ENCODE measurements around the gene CNGB1.
"Not testable (repeated sequence)": the region's sequence is repeated elsewhere in the genome, so short reads cannot be mapped to it uniquely, and the experiment has no call there.

Gene CNGB1

DNA sequence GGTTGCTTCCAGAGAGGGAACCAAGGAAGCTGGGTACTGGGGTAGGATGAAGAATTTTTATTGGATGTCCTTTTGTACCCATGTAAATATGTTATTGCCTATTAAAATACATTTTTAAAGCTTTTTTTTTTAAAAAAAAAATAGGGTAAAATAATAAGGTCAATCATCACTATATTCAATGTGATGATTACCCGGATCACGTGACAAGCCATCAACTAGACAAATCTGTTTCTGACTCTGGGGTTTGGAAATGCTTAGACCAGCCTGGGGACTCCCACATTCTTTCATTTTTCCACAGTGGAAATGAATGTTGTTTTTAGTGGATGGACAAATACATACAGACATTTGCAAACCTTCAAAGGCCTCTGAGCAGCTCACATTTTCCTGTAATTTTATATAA lies 88.7 kb downstream of the CNGB1 start:
- DNase-seq: no peak

DNA sequence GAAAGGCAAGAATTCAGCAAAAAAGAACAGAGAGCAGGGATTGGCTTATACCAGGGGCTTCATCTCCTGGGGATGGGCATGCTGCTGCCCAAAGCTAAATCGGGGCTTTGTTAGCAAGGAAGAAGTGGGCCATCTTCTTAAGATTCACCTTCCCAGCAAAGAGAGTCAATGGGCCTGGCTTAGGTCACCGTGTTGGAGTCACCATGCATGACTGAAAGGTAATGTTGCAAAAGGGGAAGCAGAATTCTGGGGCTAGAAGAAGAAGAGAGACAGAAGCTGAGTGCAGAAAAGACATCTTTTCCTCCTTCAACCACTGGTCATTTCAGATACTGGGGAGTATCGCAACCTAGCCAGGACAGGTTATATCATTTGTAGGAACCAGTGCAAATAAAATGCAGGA lies 92.3 kb downstream of the CNGB1 start:
- peak; percentile 44 for DNase-seq

DNA sequence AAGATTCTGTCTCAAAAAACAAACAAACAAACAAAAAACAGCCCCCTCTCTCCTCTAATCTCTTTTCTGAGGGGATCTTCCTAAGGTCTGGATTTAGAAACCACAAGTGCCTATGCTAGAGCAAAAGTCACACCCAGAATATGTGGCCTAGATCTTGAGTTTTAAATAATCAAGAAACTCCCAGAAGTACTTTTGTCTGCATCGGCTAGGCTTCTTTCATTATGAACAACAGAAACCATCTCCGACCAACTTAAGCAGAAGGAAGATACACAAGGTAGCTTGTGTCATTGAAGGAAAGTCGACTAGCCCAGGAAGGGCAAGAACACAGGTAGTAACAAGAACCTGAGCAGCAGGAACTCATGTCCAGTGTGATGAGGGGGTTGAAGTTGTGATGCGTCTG lies 94.7 kb downstream of the CNGB1 start:
- no peak for DNase-seq

DNA sequence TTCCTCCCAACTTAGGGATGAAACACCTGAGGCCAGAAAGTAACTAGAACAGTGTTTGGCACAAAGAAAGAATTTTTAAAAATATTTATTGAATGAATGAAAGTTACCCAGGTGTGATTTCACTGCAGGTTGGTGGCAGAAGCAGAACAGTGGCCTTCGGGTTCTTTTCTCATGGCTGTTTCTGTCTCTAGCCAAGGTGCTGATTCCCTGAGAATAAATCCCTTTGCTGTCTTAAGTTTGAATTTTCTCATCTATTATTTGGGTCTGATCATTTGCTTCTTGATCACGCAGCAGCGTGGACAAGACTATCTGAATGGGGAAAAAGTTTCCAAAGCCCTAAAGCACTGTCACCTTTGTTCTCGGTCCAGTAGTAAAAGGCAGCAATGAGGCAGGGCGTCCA lies 95.6 kb downstream of the CNGB1 start:
- DNase-seq: no peak

DNA sequence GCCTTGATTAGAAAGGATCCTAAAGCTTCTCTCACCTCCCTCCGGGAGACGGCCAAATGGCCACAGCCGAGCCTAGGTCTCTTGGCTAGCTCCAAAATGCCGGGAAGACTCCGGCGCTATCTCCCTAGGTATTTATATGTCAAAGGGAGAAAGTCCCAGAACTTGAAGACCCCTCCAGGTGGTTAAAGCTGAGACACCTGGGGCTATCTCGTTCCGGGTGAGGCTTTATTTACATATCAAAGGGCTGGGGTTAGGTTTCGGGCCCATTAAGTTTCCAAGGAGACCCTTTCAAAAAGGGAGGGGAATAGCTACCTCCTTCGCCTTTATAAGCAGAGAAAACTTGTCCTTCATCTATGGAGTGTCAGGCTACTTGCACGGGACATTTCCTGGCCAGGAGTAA lies 97.7 kb downstream of the CNGB1 start:
- DNase-seq: no peak

DNA sequence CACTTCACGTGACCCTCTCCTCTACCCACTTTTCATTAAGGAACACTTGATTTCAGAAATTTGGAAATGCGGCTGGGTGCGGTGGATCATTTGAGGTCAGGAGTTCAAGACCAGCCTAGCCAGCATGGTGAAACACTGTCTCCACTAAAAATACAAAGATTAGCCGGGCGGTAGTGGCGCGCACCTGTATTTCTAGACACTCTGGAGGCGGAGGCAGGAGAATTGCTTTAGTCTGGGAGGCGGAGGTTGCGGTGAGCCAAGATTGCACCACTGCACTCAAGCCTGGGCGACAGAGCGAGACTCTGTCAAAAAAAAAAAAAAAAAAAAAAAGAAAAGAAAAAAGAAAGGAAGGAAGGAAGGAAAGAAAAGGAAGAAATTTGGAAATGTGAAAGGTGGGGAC lies 98.2 kb downstream of the CNGB1 start:
- not testable (repeated sequence) for DNase-seq

DNA sequence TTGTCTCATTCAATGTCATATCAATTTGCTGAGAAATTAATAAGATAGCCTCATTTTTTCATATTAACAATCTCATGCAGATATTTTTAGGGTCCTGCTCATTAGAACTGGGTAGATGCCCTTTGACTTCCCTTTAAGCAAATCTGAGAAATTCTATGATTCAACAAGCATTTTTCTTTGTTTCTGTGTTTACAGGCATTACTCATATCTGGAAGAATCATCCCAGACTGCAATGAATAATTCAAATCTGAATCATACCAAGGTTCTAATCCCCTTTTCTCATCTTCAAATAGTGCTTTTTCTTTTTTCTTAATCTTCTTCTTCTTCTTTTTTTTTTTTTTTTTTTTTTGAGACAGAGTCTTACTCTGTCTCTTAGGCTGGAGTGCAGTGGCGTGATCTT lies 99.5 kb downstream of the CNGB1 start:
- DNase-seq: peak; percentile 88

DNA sequence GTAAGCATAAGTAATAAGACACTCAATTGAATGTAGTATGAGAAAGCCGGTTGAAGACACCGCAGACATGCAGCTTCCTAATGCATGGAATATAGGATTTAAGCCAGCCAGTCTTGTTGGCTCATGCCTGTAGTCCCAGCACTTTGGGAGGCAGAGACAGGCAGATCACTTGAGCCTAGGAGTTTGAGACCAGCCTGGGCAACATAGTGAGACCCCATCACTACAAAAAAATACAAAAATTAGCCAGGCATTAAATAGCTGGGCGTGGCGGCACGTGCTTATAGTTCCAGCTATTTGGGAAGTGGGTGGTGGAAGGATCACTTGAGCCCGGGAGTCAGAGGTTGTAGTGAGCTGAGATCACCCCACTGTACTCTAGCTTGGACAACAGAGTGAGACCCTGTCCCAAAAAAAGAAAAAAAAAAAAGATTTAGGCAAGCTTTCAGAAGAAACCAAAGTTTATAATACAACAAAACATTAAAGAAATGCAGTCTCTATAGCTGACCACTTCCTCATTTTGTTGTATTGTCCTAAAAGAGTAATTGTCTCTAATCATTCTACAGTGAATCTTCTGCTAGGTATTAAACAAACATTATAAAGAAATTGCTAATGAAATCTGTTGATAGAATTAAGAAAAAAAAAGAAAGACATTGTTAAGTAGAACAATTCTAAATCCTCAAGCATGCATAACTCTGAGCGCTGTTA lies 100.0 kb downstream of the CNGB1 start:
- peak; percentile 29 for DNase-seq

DNA sequence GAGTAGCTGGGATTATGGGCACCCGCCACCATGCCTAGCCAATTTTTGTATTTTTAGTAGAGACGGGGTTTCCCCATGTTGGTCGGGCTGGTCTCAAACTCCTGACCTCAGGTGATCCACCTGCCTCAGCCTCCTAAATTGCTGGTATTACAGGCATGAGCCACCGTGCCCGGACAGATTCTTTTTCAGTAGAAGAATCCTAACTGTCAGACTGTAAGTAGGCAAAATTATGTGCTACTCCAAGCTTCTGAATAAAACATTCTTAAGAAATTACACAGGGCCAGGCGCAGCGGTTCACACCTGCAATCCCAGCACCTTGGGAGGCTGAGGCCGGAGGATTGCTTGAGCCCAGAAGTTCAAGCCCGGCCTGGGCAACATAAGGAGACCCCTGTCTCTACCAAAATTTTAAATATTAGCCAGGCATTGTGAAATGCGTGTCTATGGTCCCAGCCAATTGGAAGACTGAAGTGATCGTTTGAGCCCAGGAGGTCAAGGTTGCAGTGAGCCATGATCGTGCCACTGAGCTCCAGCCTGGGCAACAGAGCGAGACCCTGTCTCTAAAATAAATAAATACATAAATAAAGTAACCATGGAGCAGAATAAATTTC lies 101.9 kb downstream of the CNGB1 start:
- no peak for DNase-seq

DNA sequence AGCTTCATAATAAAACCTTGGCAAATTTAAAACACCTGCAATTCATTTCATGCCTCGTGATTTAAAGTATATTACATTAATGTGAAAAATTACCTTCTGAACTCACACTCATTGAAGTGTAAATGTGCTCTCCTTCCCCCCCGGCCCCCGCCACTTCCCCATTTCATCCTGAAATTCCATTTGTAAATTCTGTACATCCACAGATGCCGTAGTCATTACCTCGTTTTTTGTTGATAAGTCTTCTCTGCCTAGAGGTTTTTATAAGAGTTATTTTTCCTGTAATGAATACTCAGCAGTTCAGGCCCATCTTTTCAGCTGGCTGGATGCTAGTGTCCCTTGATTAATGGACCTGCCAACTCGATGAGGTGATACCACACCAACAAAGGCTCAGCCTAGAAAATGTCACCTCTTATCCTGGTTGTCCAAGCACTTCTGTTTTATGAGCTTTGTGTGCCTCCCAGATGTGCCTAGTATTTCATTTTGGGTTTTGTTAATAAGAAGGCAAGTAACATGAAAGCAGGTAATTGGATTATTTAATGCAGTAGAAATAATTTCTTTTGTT lies 103.8 kb downstream of the CNGB1 start:
- no peak for DNase-seq

DNA sequence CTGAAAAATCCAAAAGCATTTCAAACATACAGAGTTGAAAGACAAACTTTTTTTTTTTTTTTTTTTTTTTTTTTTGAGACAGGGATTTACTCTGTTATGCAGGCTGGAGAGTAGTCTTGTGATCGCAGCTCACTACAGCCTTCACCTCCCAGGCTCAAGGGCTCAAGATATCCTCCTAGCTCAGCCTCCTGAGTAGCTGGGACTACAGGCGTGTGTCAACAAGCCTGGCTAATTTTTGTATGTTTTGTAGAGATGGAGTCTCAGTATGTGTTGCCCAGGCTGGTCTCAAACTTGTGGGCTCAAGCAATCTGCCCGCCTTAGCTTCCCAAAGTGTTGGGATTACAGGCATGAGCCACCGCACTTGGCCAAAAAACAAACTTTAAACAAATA lies 104.4 kb downstream of the CNGB1 start:
- DNase-seq: no peak

DNA sequence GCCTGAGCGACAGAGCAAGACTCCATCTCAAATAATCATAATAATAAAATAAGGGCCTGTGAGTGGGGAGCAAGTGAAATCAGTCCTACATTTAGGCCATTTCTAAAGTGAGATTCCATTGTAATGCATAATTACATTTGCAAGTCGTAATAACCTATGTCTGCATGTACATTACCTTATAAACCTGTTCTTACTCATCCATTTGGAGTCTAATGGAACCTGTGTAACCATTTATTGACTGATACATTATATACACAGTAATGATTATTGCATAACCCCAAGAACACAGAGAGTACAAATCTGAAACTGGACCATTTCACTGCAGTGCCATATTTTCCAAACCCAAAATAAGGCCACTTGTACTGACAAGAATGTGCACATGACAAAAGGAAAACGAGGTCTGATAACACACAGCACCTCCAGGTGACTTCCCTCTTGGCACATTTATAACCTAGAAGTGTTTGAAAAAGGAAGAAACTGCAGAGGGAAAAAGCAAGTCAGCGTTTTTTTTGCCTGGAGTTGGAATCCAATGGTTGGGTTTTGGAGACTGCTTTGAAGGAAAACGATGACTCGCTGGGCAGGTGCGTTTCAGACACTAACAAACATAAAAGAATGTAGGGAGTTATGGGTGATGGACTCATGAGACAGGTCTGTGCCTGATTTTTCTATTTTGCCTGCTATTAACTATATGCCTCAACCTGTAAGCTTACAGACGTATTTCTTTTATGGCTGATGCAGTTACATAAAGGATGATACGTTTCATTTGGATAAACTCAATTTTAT lies 105.0 kb downstream of the CNGB1 start:
- no peak for DNase-seq

DNA sequence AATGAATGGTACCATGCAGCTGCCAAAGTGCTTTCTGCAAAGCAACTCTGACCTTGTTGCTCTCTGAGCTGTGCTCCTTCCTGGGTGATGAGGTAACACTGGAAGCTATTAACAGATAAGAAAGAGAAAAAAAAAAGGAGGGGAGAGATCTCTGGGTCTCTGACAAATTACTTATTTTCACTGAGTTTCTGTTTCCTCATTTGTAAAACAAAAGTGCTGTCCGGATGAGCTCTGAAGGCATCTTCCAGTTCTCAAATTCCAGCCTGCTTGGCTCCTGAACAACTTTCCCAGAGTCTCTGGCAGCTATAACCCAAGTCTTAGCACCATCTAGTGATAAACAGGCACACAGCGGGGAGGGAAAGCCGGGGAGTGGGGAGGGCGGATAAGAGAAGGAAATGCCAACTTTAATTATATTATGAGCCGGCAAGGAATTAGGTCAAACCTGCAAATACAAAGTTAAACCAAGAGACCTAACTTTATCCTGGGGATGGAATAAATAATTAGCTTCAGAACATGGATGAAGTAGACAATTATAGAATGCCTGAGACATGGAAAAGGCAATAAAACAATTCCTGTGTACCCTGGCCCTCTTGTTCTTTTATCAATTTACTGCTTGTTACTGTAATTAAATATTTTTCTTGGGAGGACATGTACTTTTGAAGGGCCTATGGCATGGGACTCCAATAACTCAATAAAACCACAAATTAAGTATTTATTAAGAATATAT lies 107.3 kb downstream of the CNGB1 start:
- peak; percentile 60 for DNase-seq

DNA sequence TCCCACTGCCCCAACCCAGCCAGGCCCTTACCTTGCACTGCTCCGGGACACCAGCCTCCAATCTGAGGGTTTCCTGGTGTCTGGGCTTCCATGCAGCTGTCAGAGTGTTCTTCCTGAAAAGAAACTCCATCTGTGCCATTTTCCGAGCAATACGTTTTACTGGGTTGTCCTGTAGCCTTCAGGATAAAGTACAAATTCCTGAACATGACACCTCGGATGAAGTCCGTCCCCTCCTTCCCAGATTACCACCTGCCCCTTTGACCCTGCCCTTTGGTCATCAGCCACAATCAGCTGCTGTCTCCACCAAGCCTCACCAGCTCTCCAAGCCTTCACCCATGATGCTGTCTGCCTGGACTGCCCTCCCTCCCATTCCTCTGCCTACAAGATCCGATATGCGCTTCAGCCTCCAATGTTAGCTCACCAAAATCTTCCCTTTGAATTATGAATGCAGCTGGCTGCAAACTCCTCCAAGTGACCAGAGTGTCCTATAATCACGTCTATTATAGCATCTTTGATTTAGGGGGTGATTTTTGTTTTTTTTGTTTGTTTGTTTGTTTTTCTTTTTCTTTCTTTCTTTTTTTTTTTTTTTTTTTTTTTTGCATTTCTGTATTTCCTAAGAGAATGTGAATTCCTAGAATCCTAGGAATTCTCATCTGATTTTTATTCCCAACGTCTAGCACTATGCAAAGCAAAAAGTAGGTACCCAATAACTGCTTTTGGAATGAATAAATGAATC lies 108.1 kb downstream of the CNGB1 start:
- no peak for DNase-seq

DNA sequence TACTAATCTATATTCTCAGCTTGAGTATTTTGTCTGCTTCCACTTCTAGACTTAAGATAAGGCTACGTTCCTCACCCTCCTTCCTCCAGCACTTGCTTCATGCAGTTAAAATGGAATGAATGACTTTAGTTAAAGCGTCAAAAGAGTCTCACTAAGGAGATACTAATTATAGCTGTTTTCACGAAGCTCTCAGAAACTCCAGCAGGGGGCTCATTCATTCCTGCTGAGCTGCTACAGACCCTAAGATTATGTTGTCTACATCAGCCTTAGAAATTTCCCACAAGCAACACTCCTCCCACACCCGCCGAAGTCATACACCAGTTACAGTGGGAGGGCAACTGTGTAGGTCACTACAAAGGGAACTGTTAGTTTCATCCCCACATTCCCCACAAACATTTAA lies 111.6 kb downstream of the CNGB1 start:
- peak; percentile 85 for DNase-seq

DNA sequence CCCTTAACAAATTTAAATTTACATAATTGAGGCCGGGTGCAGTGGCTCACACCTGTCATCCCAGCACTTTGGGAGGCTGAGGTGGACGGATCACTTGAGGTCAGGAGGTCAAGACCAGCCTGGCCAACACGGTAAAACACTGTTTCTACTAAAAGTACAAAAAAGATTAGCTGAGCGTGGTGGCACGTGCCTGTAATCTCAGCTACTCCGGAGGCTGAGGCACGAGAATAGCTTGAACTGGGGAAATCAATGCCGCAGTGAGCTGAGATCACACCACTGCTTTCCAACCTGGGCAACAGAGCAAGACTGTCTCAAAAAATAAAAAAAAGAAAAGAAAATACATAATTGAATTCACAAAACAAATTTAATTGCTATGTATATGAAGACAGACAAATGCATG lies 112.3 kb downstream of the CNGB1 start:
- DNase-seq: no peak

DNA sequence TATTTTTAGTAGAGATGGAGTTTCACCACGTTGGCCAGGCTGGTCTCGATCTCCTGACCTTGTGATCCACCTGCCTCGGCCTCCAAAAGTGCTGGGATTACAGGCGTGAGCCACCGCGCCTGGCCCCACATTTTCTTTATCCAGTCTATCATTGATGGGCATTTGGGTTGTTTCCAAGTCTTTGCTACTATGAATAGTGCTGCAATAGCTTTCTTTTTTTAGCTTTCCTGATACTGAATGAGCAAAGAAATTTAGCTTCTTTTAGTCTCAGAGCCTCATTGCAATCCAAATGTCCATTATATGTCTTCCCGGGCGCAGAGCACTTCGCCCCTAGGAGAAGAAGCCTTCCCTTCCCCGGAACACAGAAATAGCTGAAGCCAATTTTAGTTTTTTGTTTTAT lies 112.9 kb downstream of the CNGB1 start:
- not testable (repeated sequence) for DNase-seq

DNA sequence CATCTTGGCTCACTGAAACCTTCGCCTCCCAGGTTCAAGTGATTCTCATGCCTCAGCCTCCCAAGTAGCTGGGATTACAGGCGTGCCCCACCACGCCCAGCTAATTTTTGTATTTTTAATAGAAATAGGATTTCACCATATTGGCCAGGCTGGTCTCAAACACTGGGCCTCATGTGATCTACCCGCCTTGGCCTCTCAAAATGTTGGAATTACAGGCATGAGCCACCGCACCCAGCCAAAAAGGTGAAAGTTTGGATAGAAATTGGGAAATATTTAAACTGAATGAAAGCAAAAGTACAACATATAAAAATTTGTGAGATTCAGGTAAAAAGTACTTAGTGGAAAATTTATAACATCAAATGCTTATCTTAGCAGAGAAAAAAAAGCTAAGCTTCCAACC lies 115.7 kb downstream of the CNGB1 start:
- DNase-seq: no peak

DNA sequence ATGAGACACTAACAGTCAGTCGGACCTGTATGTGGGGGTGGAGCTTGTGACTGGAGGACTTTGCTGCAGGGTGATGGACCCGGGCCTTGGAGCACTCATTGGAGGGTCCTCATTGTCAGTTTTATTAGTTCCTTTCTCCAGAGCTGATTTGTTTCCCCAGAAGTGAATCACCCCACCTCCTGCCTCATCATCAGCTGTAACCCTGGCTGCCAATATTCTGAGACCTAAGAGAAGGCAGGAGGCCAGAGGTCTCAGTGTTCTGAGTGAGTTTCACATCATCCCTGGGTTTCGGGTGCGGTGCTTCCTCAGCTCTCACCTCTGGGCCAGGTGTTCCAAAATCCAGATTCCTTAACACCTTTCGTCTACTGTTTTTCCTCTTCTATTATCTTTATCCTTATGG lies 118.7 kb downstream of the CNGB1 start:
- DNase-seq: no peak

DNA sequence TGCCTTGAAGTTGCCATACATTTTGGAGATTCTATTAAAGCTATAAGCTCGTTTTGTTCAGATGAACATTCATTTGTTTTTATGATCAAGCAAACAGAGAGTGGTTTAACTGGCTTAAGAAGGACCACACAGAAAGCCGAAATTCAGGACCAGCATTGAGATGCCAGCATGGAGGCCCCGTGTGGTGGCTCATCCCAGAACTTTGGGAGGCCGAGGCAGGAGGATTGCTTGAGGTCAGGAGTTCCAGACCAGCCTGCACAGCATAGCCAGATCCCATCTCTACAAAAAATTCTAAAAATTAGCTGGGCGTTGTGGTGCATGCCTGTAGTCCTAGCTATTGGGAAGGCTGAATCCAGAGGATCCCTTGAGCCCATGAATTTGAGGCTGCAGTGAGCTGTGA lies 122.7 kb downstream of the CNGB1 start:
- no peak for DNase-seq

DNA sequence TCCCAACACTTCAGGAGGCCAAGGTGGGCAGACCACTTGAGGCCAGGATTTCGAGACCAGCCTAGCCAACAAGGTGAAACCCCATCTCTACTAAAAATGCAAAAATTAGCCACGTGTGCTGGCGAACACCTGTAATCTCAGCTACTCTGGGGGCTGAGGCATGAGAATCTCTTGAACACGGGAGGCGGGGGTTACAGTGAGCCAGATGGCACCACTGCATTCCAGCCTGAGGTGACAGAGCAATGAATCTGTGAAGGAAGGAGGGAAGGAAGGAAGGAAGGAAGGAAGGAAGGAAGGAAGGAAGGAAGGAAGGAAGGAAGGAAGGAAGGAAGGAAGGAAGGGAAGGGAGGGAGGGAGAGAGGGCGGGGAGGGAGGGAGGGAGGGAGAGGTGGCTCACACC lies 124.0 kb downstream of the CNGB1 start:
- DNase-seq: not testable (repeated sequence)

DNA sequence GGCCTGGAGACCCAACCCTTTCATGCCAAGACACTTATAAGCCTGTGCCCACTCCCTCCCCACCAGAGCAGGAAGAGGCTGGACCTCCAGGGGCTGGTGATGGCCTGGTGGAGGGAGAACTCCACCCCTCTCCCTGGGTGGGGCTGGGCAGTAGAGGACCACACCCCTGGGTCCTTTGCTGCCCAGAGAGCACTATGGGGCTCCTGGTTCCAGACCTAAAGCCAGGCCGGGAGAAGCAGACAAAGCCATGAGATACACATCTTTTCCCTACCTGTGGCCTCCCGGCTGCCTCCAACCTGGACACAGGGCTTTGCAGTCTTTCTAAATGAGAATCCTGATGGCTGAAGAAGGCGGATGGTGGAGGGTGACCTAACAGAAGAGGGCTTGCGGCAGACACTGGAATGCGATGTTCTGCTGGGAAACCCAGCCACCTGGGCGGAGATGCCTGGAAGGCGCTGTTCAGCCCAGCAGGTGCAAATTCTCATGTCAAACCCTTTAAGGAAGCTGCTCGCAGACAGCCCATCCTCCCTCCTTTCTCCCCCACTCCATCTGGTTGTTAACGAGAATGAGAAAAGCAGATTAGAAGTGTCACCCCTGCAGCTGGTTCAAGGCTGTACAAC lies 124.7 kb downstream of the CNGB1 start:
- no peak for DNase-seq
